T-helper 17 cell (primary cell): Measurements from ENCODE around the gene TLE6. TPM values are rescaled to one million over a fixed set of nuclear protein-coding genes. Genes with fewer than 3 reads are reported as not detected.
"Not testable (repeated sequence)": the region's sequence is repeated elsewhere in the genome, so short reads cannot be mapped to it uniquely, and the experiment has no call there.

ENCODE experiments used
- ATAC-seq: fragments of 150-1000 bp; cut with Tn5 transposase; 2 replicates; pipeline ENCODE4 v1.10.0; 2021; ENCODE audit warnings: mild to moderate bottlenecking, moderate library complexity
- DNase-seq, 3 donors: peaks; one replicate each; pipeline versions ENCODE4 v3.0.0 to v3.0.0-alpha.2; 2020 to 2021
- H3K9me3 ChIP-seq: one replicate; pipeline ENCODE4 v1.7.0; 2013; ENCODE audit warnings: low read length, mild to moderate bottlenecking; ENCODE audit not compliant: control insufficient read depth, poor library complexity, severe bottlenecking
- H3K27ac Mint-ChIP-seq: one replicate; pipeline ENCODE4 v1.8.0; 2022; ENCODE audit warnings: mild to moderate bottlenecking, moderate library complexity, mixed read lengths
- H3K27me3 Mint-ChIP-seq: one replicate; pipeline ENCODE4 v1.8.0; 2022; ENCODE audit warnings: mixed read lengths
- H3K36me3 Mint-ChIP-seq: one replicate; pipeline ENCODE4 v1.8.0; 2022; ENCODE audit warnings: low read depth, mixed read lengths
- H3K4me1 Mint-ChIP-seq: one replicate; pipeline ENCODE4 v1.8.0; 2022; ENCODE audit warnings: mild to moderate bottlenecking, mixed read lengths
- H3K4me3 Mint-ChIP-seq: one replicate; pipeline ENCODE4 v1.8.0; 2022; ENCODE audit warnings: mild to moderate bottlenecking, moderate library complexity, mixed read lengths
- total RNA-seq, 4 donors: library from RNA in 2 of 4; stranded (reverse) in 2 of 4; gene quantifications; one replicate each; pipeline ENCODE4 v1.2.3 and lab custom pipeline; 2022 to 2026

Gene TLE6
- total RNA-seq, 2 donors from 2014 or later, result 0.29 TPM; not detected in 1

DNA sequence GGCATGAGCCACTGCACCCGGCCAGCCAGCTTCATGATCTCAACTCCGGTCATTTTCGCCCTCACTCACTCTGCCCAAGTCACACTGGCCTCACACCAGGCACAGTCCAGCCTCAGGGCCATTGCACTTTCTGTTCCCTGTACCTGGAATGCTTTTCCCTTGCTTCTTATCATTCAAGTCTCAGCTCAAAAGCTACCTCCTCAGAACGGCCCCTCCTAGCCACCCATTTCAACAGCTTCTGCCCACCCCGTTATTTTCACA is 54.2 kb downstream of the TLE6 start:
- Mint-ChIP-seq H3K4me3 (peak overlapping the region; percentile 65), H3K27me3 (peaks cover 6% of the 10 kb centered on the region), H3K27ac (peak overlapping the region; percentile 3), H3K4me1 (peaks cover 28% of the 10 kb centered on the region), H3K36me3 (peaks cover 2% of the 10 kb centered on the region)
- no peaks in the 10 kb centered on the region for H3K9me3 ChIP-seq
- ATAC-seq (no peak), DNase-seq (no peak)

DNA sequence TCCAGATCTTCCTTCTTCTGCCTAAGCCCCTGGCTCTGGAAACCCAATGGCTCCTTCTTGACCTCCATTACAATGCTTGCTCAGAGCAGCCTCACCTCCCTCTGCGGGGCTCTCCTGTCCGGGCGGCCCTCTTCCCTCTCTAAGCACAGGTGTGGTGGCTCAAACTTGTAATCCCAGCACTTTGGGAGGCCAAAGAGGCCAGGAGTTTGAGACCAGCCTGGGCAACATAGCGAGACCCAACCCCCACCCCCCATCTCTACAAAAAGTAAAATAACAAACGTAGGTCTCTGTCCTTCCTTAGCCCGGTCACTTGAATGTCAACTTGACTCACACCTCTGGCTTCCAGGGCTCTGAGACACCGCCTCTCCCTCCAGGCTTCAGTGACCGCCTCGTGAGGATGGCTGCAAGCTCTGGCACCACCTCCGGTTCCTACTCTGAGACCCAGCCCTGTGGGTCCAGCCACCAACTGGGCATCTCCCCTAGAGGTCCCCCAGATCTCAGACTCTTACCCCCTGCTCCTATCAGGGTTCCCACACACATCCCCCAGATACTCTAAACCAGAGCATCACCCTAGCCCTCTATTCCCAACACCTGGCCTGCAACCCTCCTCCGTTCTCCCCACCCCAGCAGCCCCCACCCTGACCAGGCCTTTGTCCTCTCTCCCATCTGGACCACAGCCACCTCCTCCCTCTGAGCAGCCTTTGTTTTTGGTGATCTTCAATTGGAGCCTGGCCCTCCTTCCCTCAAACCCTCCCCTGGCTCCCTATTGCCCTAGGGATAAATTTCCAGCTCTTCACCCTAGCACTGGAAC is 56.4 kb downstream of the TLE6 start:
- H3K4me1 Mint-ChIP-seq, result peaks cover 24% of the 10 kb centered on the region
- peaks cover 2% of the 10 kb centered on the region for H3K36me3 Mint-ChIP-seq
- H3K9me3 ChIP-seq, result no peaks in the 10 kb centered on the region
- DNase-seq (no peak), ATAC-seq (no peak)
- H3K27ac Mint-ChIP-seq, result peak overlapping the region; percentile 45
- H3K4me3 Mint-ChIP-seq, result peak overlapping the region; percentile 95
- peaks cover 6% of the 10 kb centered on the region for H3K27me3 Mint-ChIP-seq

DNA sequence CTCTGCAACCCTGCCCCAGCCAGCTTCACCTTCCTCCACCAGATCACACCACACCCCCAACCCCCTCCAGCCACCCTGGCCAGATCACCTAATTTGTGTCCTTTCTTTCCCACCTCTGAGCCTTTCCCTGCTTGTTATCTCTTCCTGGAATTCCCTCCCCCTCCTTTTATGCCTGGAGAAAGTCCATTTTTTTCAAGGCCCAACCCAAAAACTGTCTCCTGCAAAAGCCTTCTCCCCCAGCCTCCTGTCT is 57.0 kb downstream of the TLE6 start:
- H3K27me3 Mint-ChIP-seq, result peaks cover 6% of the 10 kb centered on the region
- H3K4me1 Mint-ChIP-seq, result peaks cover 27% of the 10 kb centered on the region
- ATAC-seq (no peak), DNase-seq (no peak)
- H3K9me3 ChIP-seq, result no peaks in the 10 kb centered on the region
- peaks cover 2% of the 10 kb centered on the region for H3K36me3 Mint-ChIP-seq
- H3K4me3 Mint-ChIP-seq, result peak overlapping the region; percentile 95
- peak overlapping the region; percentile 97 for H3K27ac Mint-ChIP-seq

DNA sequence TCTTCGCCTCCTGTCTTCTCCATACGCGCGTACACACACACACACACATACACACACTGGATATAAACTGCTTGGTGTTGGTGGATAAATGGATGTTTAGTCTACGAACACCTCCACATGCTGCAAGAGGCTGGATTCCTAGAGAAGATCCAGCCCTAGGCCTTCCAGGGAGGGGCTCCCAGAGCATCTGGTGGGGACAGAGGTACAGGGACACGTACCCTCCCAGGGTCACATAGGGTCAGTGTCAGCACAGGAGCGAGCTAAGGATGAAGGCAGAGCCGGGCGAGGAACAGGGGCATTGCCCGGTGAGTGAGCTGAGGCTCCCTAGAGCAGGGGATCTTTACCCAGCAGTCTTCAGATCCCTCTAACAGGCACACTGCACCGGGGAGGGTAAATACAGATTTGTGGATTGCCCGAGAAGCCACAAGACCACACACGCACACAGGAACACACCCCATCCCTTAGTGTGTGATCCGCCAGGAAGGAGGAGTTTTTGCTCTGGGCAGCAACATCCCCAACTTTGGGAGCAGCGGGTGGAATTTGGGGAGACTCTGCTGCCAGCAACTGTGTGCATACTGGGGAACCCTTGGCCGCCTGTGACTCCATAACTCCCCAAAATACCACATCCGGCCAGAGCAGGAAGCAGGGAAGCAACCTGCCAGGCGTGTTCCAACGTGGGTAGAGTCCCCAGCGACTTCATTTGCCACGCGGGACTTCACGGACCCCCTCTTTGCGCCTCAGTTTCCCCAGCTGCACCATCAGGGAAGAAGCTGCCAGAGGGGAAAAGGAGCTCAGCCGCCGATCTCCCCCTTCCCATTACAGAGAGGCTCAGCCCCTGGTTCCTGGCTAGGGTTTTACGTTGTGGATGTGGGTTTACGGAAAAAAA is 57.5 kb downstream of the TLE6 start:
- no peaks in the 10 kb centered on the region for H3K9me3 ChIP-seq
- Mint-ChIP-seq H3K27me3 (peaks cover 6% of the 10 kb centered on the region), H3K27ac (peak overlapping the region; percentile 97), H3K36me3 (peaks cover 2% of the 10 kb centered on the region), H3K4me1 (peaks cover 30% of the 10 kb centered on the region), H3K4me3 (peak overlapping the region; percentile 95)
- DNase-seq (peak in 1 of 3 donors; percentile 19), ATAC-seq (peak; percentile 7)

DNA sequence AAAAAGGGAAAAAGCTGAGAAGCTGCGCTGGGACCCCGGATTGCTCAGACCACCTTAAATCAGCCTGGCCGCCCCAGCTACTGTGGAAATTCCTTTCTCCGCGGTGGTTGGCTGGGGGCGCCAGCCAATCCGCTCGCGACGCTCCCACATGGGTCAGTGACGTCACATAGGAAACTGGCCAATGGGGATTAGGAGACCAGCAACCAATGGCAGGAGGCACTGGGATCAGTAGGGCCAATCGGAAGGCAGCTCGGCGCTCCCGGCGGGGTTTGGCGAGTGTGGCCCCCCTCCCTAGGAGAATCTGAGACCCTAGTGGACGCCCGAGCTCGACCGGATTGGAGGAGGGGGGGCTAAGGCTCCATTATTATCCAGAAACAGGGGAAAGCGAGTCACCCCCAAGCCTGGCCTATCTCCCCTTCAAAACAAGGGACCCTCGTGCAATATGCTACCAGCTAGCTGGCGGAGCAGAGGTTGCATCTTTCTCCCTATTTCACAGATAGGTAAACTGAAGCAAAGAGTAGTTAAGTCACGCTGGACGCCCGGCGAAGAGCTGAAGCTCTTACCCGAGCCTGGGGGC is 58.3 kb downstream of the TLE6 start:
- peak overlapping the region; percentile 95 for H3K4me3 Mint-ChIP-seq
- H3K4me1 Mint-ChIP-seq, result peaks cover 30% of the 10 kb centered on the region
- H3K27me3 Mint-ChIP-seq, result peaks cover 6% of the 10 kb centered on the region
- peak; percentile 93 for ATAC-seq
- no peaks in the 10 kb centered on the region for H3K9me3 ChIP-seq
- H3K36me3 Mint-ChIP-seq, result peaks cover 2% of the 10 kb centered on the region
- peak; percentile 79 to 91 (median 87) for DNase-seq
- peak overlapping the region; percentile 97 for H3K27ac Mint-ChIP-seq

DNA sequence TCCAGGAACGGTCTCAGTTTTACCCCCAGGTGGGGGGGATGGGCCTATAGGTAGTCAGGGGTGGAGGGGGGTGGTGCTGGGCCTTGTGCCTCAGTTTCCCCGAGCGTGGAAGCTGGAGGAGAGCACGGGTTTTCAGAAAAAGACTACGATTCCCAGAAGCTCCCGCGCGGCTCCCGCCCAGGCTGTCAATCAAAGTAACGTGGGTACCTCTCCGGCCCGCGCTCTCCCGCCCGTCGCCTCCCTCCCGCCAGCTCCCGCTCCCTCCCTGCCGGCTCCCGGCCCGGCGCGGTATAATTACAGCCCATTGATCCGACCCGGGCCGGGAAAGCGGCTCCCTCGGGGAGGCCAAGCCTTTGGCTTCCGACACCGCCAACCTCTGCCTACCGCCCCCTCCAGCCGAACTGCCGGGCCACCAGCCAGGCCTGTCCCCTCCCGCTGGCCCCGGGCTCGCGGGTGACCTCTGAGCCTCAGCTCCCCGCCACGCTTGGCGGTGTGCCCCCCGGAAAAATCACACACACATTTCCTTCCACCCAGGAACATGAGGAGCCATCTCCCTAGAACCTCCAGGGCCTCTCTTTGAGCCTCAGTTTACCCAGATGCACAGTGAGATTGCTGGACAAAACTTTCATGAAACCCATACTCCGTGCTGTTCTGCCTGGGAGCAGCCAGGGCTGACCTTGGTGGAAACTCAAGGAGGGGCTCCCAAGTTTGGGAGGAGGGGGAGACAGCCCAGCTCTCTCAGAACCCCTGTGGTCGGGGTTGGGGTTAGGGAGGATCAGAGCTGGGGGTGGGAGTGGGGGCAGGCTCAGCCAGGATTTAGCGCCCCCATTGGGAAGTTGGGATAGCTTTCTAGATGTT is 59.0 kb downstream of the TLE6 start:
- H3K27ac Mint-ChIP-seq, result peak overlapping the region; percentile 97

DNA sequence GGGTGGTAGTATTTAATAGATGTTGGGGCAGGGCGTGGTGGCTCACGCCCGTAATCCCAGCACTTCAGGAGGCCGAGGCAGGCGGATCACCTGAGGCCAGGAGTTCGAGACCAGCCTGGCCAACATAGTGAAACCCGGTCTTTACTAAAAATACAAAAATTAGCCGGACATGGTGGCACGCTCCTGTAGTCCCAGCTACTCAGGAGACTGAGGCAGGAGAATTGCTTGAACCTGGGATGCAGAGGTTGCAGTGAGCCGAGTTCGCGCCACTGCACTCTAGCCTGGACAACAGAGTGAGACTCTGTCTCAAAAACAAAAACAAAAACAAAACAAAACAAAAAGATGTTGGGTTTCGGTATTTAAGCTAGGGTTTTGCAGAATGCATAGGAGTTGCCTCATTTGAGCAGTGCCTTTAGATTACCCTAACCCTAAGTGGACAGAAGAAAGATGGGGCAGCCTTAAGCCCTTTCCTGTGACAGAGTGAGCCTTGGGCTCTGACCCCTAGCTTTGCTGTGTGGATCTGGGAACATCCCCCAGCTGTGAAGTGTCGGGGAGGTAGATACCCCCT is 59.7 kb downstream of the TLE6 start:
- H3K36me3 Mint-ChIP-seq, DNase-seq, ATAC-seq, H3K9me3 ChIP-seq, H3K27me3 Mint-ChIP-seq: not testable (repeated sequence)
- Mint-ChIP-seq H3K4me3 (peak overlapping the region; percentile 95), H3K4me1 (peaks cover 25% of the 10 kb centered on the region), H3K27ac (peak overlapping the region; percentile 97)

More for the DNA sequence above, 59.0 kb downstream of the TLE6 start:
- peaks cover 6% of the 10 kb centered on the region for H3K27me3 Mint-ChIP-seq
- peaks cover 2% of the 10 kb centered on the region for H3K36me3 Mint-ChIP-seq
- peaks cover 29% of the 10 kb centered on the region for H3K4me1 Mint-ChIP-seq
- H3K9me3 ChIP-seq, result no peaks in the 10 kb centered on the region
- peak overlapping the region; percentile 95 for H3K4me3 Mint-ChIP-seq
- ATAC-seq (peak; percentile 57), DNase-seq (peak; percentile 56 to 70 (median 68))

DNA sequence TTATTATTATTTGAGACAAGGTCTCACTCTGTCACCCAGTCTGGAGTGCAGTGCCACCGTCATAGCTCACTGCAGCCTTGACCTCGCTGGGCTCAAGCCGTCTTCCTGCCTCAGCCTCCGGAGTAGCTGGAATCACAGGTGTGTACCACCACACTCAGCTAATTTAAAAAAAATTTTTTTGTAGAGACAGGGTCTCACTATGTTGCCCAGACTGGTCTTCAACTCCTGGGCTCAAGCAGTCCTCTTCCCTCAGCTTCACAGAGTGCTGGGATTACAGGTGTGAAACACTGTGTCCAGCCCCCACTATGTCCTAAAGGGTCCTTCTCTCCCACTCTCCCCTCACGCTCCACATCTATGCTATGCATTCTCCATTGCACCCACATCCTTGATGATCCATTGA is 60.9 kb downstream of the TLE6 start:
- H3K27me3 Mint-ChIP-seq, result no peaks in the 10 kb centered on the region
- peaks cover 29% of the 10 kb centered on the region for H3K4me1 Mint-ChIP-seq
- ATAC-seq, result no peak
- no peak overlapping the region for H3K4me3 Mint-ChIP-seq
- H3K27ac Mint-ChIP-seq, result no peak overlapping the region
- H3K36me3 Mint-ChIP-seq, result no peaks in the 10 kb centered on the region
- DNase-seq, result no peak
- no peaks in the 10 kb centered on the region for H3K9me3 ChIP-seq

DNA sequence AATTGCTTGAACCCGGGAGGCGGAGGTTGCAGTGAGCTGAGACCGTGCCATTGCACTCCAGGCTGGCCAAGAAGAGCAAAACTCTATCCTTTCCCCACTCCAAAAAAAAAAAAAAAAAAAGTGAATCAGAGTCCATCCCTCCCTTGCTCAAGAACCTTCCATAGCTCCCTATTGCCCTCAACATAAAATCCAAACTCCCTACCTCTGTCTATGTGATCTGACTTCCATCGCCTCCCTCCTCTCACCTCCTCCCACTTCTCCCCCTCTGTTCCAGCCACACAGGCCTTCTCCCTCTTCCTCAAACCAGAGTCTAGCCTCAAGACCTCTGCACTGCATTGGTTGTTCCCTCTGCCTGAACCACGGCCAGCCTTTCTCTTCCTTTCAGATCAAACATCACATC is 61.8 kb downstream of the TLE6 start:
- Mint-ChIP-seq H3K27me3 (no peaks in the 10 kb centered on the region), H3K4me1 (peaks cover 29% of the 10 kb centered on the region), H3K36me3 (no peaks in the 10 kb centered on the region), H3K4me3 (no peak overlapping the region), H3K27ac (no peak overlapping the region)
- no peak for DNase-seq
- H3K9me3 ChIP-seq, result no peaks in the 10 kb centered on the region
- ATAC-seq, result no peak

DNA sequence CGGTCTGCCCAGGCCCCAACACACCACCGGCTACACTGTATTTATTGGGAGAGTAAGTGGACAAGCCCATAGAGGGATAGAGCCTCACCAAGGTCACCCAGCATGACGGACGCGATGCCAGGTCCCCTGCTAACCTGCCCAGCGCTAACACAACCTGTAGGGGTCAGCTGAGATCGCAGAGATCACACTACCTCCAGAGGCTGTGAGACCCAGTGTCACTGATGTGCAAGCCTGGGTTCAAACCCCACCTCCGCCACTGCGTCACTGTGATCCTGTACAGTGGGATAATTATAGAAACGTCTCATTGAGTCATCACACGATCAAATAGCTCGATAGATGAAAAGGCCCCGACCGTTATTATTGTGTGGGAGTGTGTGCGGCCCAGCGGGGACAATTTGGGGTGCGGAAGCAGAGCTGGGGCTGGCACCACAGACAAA is 62.3 kb downstream of the TLE6 start:
- H3K9me3 ChIP-seq, result no peaks in the 10 kb centered on the region
- Mint-ChIP-seq H3K4me3 (no peak overlapping the region), H3K27me3 (no peaks in the 10 kb centered on the region), H3K4me1 (peaks cover 29% of the 10 kb centered on the region), H3K36me3 (no peaks in the 10 kb centered on the region), H3K27ac (no peak overlapping the region)
- ATAC-seq, result no peak
- no peak for DNase-seq

DNA sequence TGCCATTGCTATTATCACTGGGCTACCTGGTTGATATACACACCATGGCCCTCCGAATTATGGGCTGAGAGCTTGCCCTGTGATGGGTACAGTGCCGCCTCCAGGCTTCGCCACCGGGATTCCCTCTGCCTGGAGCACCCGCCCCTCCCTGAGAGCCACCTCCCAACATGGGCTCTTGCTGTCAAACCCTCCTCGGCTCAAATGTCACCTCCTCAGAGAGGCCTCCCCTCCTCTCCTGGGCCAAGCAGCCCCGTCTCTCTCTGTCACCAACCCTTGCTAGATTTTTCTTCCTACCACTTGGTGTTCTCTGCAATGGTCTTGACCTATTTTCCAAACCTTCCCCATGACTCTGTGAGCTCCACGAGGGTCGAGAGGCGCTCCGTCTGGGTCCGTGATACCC is 64.0 kb downstream of the TLE6 start:
- H3K36me3 Mint-ChIP-seq, result no peaks in the 10 kb centered on the region
- no peaks in the 10 kb centered on the region for H3K27me3 Mint-ChIP-seq
- H3K4me3 Mint-ChIP-seq, result no peak overlapping the region
- no peak overlapping the region for H3K27ac Mint-ChIP-seq
- H3K9me3 ChIP-seq, result no peaks in the 10 kb centered on the region
- DNase-seq (no peak), ATAC-seq (no peak)
- H3K4me1 Mint-ChIP-seq, result peaks cover 20% of the 10 kb centered on the region

DNA sequence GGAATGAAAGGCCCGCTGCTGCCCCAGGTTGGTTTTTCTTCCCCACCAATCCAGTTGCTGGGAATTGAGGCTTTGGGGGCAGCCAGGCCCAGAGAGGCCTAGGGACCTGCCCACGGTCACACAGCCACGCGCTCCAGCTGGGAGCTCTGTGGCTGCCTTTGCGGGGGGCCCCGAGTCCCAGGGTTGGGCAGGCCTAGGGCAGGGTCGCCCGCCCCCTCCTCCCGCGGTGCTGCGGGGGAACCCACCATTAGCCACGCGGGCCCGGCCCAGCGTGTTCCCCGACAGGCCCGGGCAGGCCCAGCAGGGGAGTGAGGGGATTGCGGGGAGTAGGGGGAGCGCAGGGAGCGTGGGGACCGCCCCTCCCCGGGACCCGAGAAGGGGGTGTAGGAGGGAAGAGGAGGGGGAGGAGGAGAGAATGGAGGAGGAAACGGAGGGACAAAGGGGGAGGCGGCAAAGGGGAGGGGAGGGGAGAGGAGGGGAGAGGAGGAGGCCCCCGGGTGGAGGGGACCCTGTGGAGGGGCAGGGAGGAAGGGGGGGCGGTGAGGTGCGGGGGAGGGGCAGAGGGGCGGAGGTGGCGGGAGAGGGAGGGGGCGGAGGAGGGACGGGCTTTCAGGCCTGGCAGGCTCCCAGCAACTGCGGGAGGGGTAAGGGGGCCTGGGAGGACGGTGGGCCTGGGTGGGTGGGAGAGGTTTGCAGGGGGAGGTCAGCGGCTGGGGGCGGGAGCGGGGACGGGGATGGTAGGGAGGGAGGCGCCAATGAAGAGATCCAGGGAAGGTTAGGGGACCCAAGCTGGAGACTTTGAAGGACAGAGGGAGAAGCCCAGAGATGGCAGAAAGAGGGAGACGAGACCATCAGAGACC is 64.6 kb downstream of the TLE6 start:
- ATAC-seq (no peak), DNase-seq (no peak)
- peak overlapping the region; percentile 7 for H3K4me3 Mint-ChIP-seq
- no peaks in the 10 kb centered on the region for H3K27me3 Mint-ChIP-seq
- no peaks in the 10 kb centered on the region for H3K9me3 ChIP-seq
- H3K27ac Mint-ChIP-seq, result no peak overlapping the region
- no peaks in the 10 kb centered on the region for H3K36me3 Mint-ChIP-seq
- H3K4me1 Mint-ChIP-seq, result peaks cover 20% of the 10 kb centered on the region
